Spleen (tissue), 11 donors: Measurements from ENCODE around the gene KCTD1. TPM values are rescaled to one million over a fixed set of nuclear protein-coding genes. Genes with fewer than 3 reads are reported as not detected.
A peak's percentile ranks its signal among the peaks of the same experiment; 100 is the strongest.

Experiments
- DNase-seq: peaks from one replicate; pipeline ENCODE4 v3.0.0-alpha.2; 2020
- H3K27ac ChIP-seq, 8 donors: fragments of 200-600 bp; sonication (generic) in 7 of 8; 1 replicate in 4 of 8; 2 replicates in 4 of 8; pipeline versions ENCODE4 v1.5.0 to v1.8.0; 2016 to 2021; ENCODE audit warnings: inconsistent platforms in 4 of 8, mild to moderate bottlenecking in 4 of 8, moderate library complexity in 1 of 8
- H3K27me3 ChIP-seq, 7 donors: fragments of 200-600 bp; sonication (generic) in 6 of 7; replicated peaks in 1 of 7; 1 replicate in 4 of 7; 2 replicates in 3 of 7; pipeline versions ENCODE4 v1.5.0 to v1.8.0; 2016 to 2021; ENCODE audit warnings: inconsistent platforms in 3 of 7, mild to moderate bottlenecking in 1 of 7
- H3K36me3 ChIP-seq, 6 donors: fragments of 200-600 bp; sonication (generic) in 5 of 6; 1 replicate in 4 of 6; 2 replicates in 2 of 6; pipeline versions ENCODE4 v1.5.0 to v1.8.0; 2016 to 2021; ENCODE audit warnings: inconsistent platforms in 2 of 6
- H3K4me1 ChIP-seq, 6 donors: fragments of 200-600 bp; sonication (generic) in 5 of 6; 1 replicate in 3 of 6; 2 replicates in 3 of 6; pipeline versions ENCODE4 v1.5.0 to v1.8.0; 2016 to 2021; ENCODE audit warnings: inconsistent platforms in 3 of 6
- H3K4me3 ChIP-seq, 8 donors: fragments of 200-600 bp; sonication (generic) in 7 of 8; 1 replicate in 4 of 8; 2 replicates in 4 of 8; pipeline versions ENCODE4 v1.5.0 to v1.8.0; 2016 to 2021; ENCODE audit warnings: inconsistent platforms in 4 of 8, mild to moderate bottlenecking in 4 of 8, moderate library complexity in 2 of 8
- H3K9me3 ChIP-seq, 8 donors: fragments of 200-600 bp; sonication (generic) in 7 of 8; 1 replicate in 4 of 8; 2 replicates in 4 of 8; pipeline versions ENCODE4 v1.5.0 to v1.8.0; 2016 to 2021; ENCODE audit warnings: inconsistent platforms in 4 of 8
- CTCF ChIP-seq, 11 experiments: fragments of 200-600 bp in 7 of 11; fragments of 450-650 bp in 4 of 11; sonication (generic) in 4 of 11; IDR thresholded peaks in 8 of 11; conservative IDR thresholded peaks in 3 of 11; 1 replicate in 7 of 11; 2 replicates in 4 of 11; pipeline versions ENCODE4 v1.4.0 to v1.8.0; 2016 to 2021; ENCODE audit warnings: antibody characterized with exemption in 11 of 11, inconsistent platforms in 4 of 11, mild to moderate bottlenecking in 1 of 11
- POLR2A ChIP-seq, 3 donors: fragments of 450-650 bp; IDR thresholded peaks; one replicate each; pipeline ENCODE4 v1.5.1; 2017; ENCODE audit warnings: antibody characterized with exemption in 3 of 3, mild to moderate bottlenecking in 1 of 3
- POLR2AphosphoS5 ChIP-seq, 3 donors: sonication (generic); formaldehyde crosslinking; IDR thresholded peaks; one replicate each; pipeline ENCODE4 v1.5.1; 2017; ENCODE audit warnings: antibody characterized with exemption in 3 of 3
- WGBS, 5 donors: extraction: QIAGEN DNeasy Blood & Tissue Kit in 3 of 5; methylation state at CpG; one replicate each; pipeline versions ENCODE4 v1.1.5 to v1.1.7; 2013 to 2018; 5-methylcytosine and 5-hydroxymethylcytosine counted together
- intact Hi-C: fragments of 100-400 bp; cut with DNase I; formaldehyde crosslinking; loops from one replicate; pipeline ENCODE4 v1.15.0; 2023; ENCODE audit warnings: low total_unique reads
- polyA plus RNA-seq, 3 donors: library from polyadenylated mRNA; stranded (reverse); fragments of 200-250 nt; gene quantifications; one replicate each; pipeline ENCODE4 v1.2.1, GENCODE V29; 2013
- total RNA-seq, 7 donors: library from RNA; depleted of rRNA in 3 of 7; stranded (reverse); fragments of >200 nt in 3 of 7; fragmentation: NEBNext Ultra II Directional in 4 of 7; extraction: Animal tissue kit (Norgen Biotek cat#: 25700) in 4 of 7; gene quantifications; one replicate each; pipeline versions ENCODE4 v1.1.0 to v1.2.1, GENCODE V29; 2016 to 2021
- donor health status: healthy with polysubstance abuse.
- donor health status: DM: no; HTN: no; CAD: no; lungs with moderate emphysema.
- donor health status: DM: no; HTN: no; CAD: no.
- donor health status: Bipolar disorder and iron deficiency.
- donor health status: healthy.
- donor health status: DM: no; HTN: no; CAD: no.
- donor health status: DM: yes; HTN: yes; CAD: no.

KCTD1 gene
- total and polyA plus RNA-seq, 10 donors, result 1.6 to 11.8 (median 6.6) TPM

GRCh38 chr18:26470011-26470637 lies 78.2 kb downstream of the KCTD1 start:
- H3K27ac ChIP-seq, result no peak overlapping the region
- no peaks in the 10 kb centered on the region for H3K27me3 ChIP-seq
- WGBS, 5 donors, result 80 to 87% (median 82%) methylated on average over 10 of the region's 10 CpGs
- H3K4me3 ChIP-seq, result no peak overlapping the region
- no peaks in the 10 kb centered on the region for H3K9me3 ChIP-seq
- DNase-seq, result no peak
- no peaks in the 10 kb centered on the region for H3K36me3 ChIP-seq
- no peaks in the 10 kb centered on the region for H3K4me1 ChIP-seq
- intact Hi-C loops, result no loop called here
- TF ChIP-seq CTCF (IDR thresholded peaks at IDR 0.05 in 8 of 11, conservative IDR thresholded peaks at IDR 0.05 in 3 of 11) (no peak), POLR2A (IDR thresholded peaks at IDR 0.05) (no peak), POLR2AphosphoS5 (IDR thresholded peaks at IDR 0.05) (no peak)

DNA sequence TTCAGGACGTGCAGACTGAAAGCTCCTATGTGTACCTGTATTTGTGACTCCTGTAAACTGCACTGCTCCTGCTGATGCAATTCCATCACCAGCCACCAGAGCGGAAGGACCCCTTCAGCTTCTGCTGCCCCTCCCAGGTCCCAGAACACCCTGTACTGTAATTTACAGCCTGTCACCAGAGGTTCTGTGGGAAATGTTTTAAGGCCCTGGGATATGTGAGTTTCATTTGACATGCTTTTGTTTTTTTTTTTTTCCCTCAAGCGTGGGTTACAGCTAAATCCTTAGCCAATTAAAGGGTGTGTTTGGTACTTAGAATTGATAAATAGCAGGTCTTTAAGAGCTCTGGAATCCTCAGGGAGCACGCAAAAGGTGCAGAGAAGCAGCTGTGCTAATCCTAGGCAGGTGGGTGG lies 79.4 kb downstream of the KCTD1 start:
- H3K27ac ChIP-seq, result no peak overlapping the region
- no peak overlapping the region for H3K4me3 ChIP-seq
- no peaks in the 10 kb centered on the region for H3K36me3 ChIP-seq
- WGBS, 5 donors, result 53 to 79% (median 71%) methylated on average over 4 of the region's 4 CpGs
- no peaks in the 10 kb centered on the region for H3K27me3 ChIP-seq
- H3K4me1 ChIP-seq, result no peaks in the 10 kb centered on the region
- no peak for DNase-seq
- TF ChIP-seq CTCF (IDR thresholded peaks at IDR 0.05 in 8 of 11, conservative IDR thresholded peaks at IDR 0.05 in 3 of 11) (peak in 7 of 11 experiments; percentile 19 to 55 (median 36)), POLR2AphosphoS5 (IDR thresholded peaks at IDR 0.05) (no peak), POLR2A (IDR thresholded peaks at IDR 0.05) (no peak)
- H3K9me3 ChIP-seq, result no peaks in the 10 kb centered on the region
- intact Hi-C loops, result no loop called here

DNA sequence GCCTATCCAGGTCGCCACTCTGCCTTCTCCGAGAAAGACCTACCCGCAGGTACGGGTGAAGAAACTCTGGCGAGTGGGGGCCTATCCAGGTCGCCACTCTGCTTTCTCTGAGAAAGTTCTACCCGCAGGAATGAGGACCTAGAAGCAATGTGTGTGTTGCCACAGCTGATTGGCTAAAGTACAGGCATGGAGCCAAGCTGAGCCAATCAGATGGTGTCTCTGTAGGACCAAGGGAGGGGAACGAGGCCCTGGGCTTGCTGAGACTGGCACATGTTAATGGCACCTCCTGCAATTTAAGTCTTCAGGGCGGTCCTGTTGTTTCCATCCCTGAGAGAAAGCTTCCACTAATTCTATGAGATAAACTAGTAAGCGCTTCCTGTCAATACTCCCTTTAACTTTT lies 82.3 kb downstream of the KCTD1 start:
- H3K36me3 ChIP-seq, result no peaks in the 10 kb centered on the region
- no peak overlapping the region for H3K27ac ChIP-seq
- TF ChIP-seq CTCF (IDR thresholded peaks at IDR 0.05 in 8 of 11, conservative IDR thresholded peaks at IDR 0.05 in 3 of 11) (no peak), POLR2A (IDR thresholded peaks at IDR 0.05) (no peak), POLR2AphosphoS5 (IDR thresholded peaks at IDR 0.05) (no peak)
- H3K9me3 ChIP-seq, result no peaks in the 10 kb centered on the region
- 74 to 96% (median 95%) methylated on average over 7 to 10 of the region's 10 CpGs for WGBS, 5 donors
- no peaks in the 10 kb centered on the region for H3K27me3 ChIP-seq
- no peak overlapping the region for H3K4me3 ChIP-seq
- intact Hi-C loops, result no loop called here
- no peak for DNase-seq
- H3K4me1 ChIP-seq, result no peaks in the 10 kb centered on the region

DNA sequence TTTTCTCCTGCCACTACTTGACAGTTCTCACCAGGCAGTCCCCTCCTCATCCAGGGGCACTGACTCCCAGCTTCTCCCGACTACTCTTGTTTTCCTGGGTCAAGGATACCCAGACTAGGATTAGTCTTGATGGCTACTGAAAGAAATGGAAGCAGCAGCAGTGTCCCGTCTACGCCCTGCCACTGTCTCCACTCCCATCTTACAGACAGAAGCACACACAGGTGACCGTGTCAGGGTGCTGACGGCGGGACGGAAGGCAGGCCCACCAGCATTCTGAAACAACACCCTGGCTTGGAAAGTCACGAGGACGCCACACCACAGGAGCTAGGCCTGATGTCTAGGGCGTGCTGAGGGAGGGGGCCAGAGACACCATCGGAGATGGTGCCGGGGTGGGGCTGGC lies 82.9 kb downstream of the KCTD1 start:
- intact Hi-C loops, result no loop called here
- WGBS, 5 donors, result 95 to 99% (median 97%) methylated on average over 11 to 12 of the region's 12 CpGs

More for the DNA sequence above, 82.9 kb downstream of the KCTD1 start:
- Histone ChIP-seq H3K27ac (no peak overlapping the region), H3K27me3 (no peaks in the 10 kb centered on the region), H3K9me3 (no peaks in the 10 kb centered on the region), H3K4me3 (no peak overlapping the region), H3K4me1 (no peaks in the 10 kb centered on the region), H3K36me3 (no peaks in the 10 kb centered on the region)
- no peak for DNase-seq
- no peak for TF ChIP-seq CTCF (IDR thresholded peaks at IDR 0.05 in 8 of 11, conservative IDR thresholded peaks at IDR 0.05 in 3 of 11)
- TF ChIP-seq POLR2A (IDR thresholded peaks at IDR 0.05), result no peak
- TF ChIP-seq POLR2AphosphoS5 (IDR thresholded peaks at IDR 0.05), result no peak
